B cell (primary cell): ENCODE data around the gene DENND6A. TPM values are rescaled to one million over a fixed set of nuclear protein-coding genes. Genes with fewer than 3 reads are reported as not detected.
A peak's percentile ranks its signal among the peaks of the same experiment; 100 is the strongest.

Experiments
- ATAC-seq: fragments of 200-7000 bp; cut with Tn5 transposase; one replicate; pipeline ENCODE4 v1.10.0; 2021; ENCODE audit warnings: low read depth, mild to moderate bottlenecking, moderate number of reproducible peaks, moderate library complexity
- CTCF ChIA-PET: fragments of 350-600 bp; sonication (Branson Sonifier 250); formaldehyde crosslinking; loops from one replicate; lab custom pipeline; 2021; ENCODE audit warnings: antibody characterized with exemption, inconsistent platforms; lab: Charles Lee
- POLR2A ChIA-PET: fragments of 350-600 bp; sonication (Branson Sonifier 250); formaldehyde crosslinking; loops from one replicate; lab custom pipeline; 2021; ENCODE audit warnings: antibody characterized with exemption; lab: Charles Lee
- DNase-seq: peaks from one replicate; pipeline ENCODE4 v3.0.0; 2013
- H2AFZ ChIP-seq: 2 replicates; pipeline ENCODE4 v1.6.1; 2012; ENCODE audit warnings: mild to moderate bottlenecking, low read depth, low read length; ENCODE audit not compliant: insufficient read depth, poor library complexity, severe bottlenecking
- H3K27ac ChIP-seq, 2 donors: 1 replicate in 1 of 2; 2 replicates in 1 of 2; pipeline ENCODE4 v1.5.1; 2012 to 2013; ENCODE audit warnings: low read length in 2 of 2, mild to moderate bottlenecking in 2 of 2, moderate library complexity in 1 of 2
- H3K27me3 ChIP-seq, 4 experiments: fragments of 200-600 bp in 1 of 4; sonication (generic) in 1 of 4; replicated peaks in 1 of 4; 1 replicate in 2 of 4; 2 replicates in 2 of 4; pipeline versions ENCODE4 v1.6.1 to v1.7.0; 2013 to 2016; ENCODE audit warnings: low read length in 3 of 4, mild to moderate bottlenecking in 2 of 4, mixed read lengths in 1 of 4, moderate library complexity in 1 of 4; ENCODE audit not compliant: insufficient read depth in 4 of 4, control insufficient read depth in 3 of 4; ENCODE audit errors: control extremely low read depth in 1 of 4
- H3K36me3 ChIP-seq, 2 experiments: replicated peaks in 1 of 2; 1 replicate in 1 of 2; 2 replicates in 1 of 2; pipeline versions ENCODE4 v1.6.1 to v1.7.1; 2013; ENCODE audit warnings: low read length in 1 of 2; ENCODE audit not compliant: insufficient read depth in 2 of 2, control insufficient read depth in 1 of 2; ENCODE audit errors: control extremely low read depth in 1 of 2, extremely low read depth in 1 of 2
- H3K4me1 ChIP-seq, 2 donors: fragments of 200-600 bp in 1 of 2; sonication (generic) in 1 of 2; 1 replicate in 1 of 2; 2 replicates in 1 of 2; pipeline versions ENCODE4 v1.5.1 to v1.6.1; 2013 to 2017; ENCODE audit warnings: low read length in 2 of 2; ENCODE audit not compliant: control insufficient read depth in 2 of 2, insufficient read depth in 2 of 2
- H3K4me2 ChIP-seq: replicated peaks from 2 replicates; pipeline ENCODE3; 2012; ENCODE audit warnings: mild to moderate bottlenecking, low read depth, low read length; ENCODE audit not compliant: poor library complexity, severe bottlenecking
- H3K4me3 ChIP-seq, 5 experiments: fragments of 200-600 bp in 1 of 5; sonication (generic) in 1 of 5; 1 replicate in 3 of 5; 2 replicates in 2 of 5; pipeline versions ENCODE4 v1.5.1 to v1.7.0; 2011 to 2016; ENCODE audit warnings: low read length in 4 of 5, mild to moderate bottlenecking in 4 of 5, low read depth in 2 of 5, control low read depth in 1 of 5, moderate library complexity in 1 of 5; ENCODE audit not compliant: insufficient read depth in 1 of 5; ENCODE audit errors: control extremely low read depth in 1 of 5, extremely low read depth in 1 of 5
- H3K79me2 ChIP-seq: fragments of 200-600 bp; sonication (generic); one replicate; pipeline ENCODE4 v1.6.0; 2016; ENCODE audit warnings: low read length; ENCODE audit not compliant: control insufficient read depth, insufficient read depth
- H3K9ac ChIP-seq: fragments of 200-600 bp; sonication (generic); 2 replicates; pipeline ENCODE4 v1.6.1; 2017; ENCODE audit warnings: mild to moderate bottlenecking, low read length, moderate library complexity
- H3K9me3 ChIP-seq, 3 donors: one replicate each; pipeline versions ENCODE4 v1.6.1 to v1.7.1; 2013; ENCODE audit warnings: low read length in 2 of 3; ENCODE audit not compliant: control insufficient read depth in 2 of 3, insufficient read depth in 1 of 3; ENCODE audit errors: control extremely low read depth in 1 of 3
- H4K20me1 ChIP-seq: 2 replicates; pipeline ENCODE4 v1.6.0; 2012; ENCODE audit warnings: mild to moderate bottlenecking, low read length; ENCODE audit not compliant: insufficient read depth, control insufficient read depth, poor library complexity, severe bottlenecking
- H3K27ac Mint-ChIP-seq: one replicate; pipeline ENCODE4 v1.8.0; 2021; ENCODE audit warnings: mixed read lengths
- H3K27me3 Mint-ChIP-seq: one replicate; pipeline ENCODE4 v1.8.0; 2021; ENCODE audit warnings: mixed read lengths
- H3K4me1 Mint-ChIP-seq: one replicate; pipeline ENCODE4 v1.8.0; 2021; ENCODE audit warnings: mixed read lengths
- H3K4me3 Mint-ChIP-seq: one replicate; pipeline ENCODE4 v1.8.0; 2021; ENCODE audit warnings: mixed read lengths
- H3K9me3 Mint-ChIP-seq: one replicate; pipeline ENCODE4 v1.8.0; 2022; ENCODE audit warnings: mixed read lengths; ENCODE audit not compliant: insufficient read depth
- CTCF ChIP-seq: fragments of 200-600 bp; IDR thresholded peaks from one replicate; pipeline ENCODE4 v1.8.0; 2022; ENCODE audit warnings: antibody characterized with exemption, mild to moderate bottlenecking
- EZH2 ChIP-seq: IDR thresholded peaks from 2 replicates; pipeline ENCODE4 v1.6.1; 2012; ENCODE audit warnings: borderline replicate concordance, low read depth, mild to moderate bottlenecking, moderate library complexity, low read length; ENCODE audit not compliant: insufficient read depth, poor library complexity, severe bottlenecking
- WGBS: methylation state at CpG from one replicate; pipeline ENCODE4 v1.1.5; 2013; ENCODE audit warnings: missing lambda C conversion rate; ENCODE audit not compliant: insufficient coverage; 5-methylcytosine and 5-hydroxymethylcytosine counted together
- intact Hi-C: fragments of 100-400 bp; cut with micrococcal nuclease; formaldehyde crosslinking; loops from one replicate; pipeline ENCODE4 v1.10.0; 2022
- polyA plus RNA-seq: library from polyadenylated mRNA; depleted of rRNA; stranded (reverse); fragments of >200 nt; gene quantifications from 2 replicates; pipeline ENCODE4 v1.2.3, GENCODE V29; 2012
- total RNA-seq, 2 donors: library from RNA; stranded (reverse); fragments of 120-200 nt in 1 of 2; gene quantifications; 1 replicate in 1 of 2; 2 replicates in 1 of 2; pipeline versions ENCODE4 v1.2.3 to v1.2.4, GENCODE V29; 2013 to 2022

Gene DENND6A
- total and polyA plus RNA-seq, 2 donors (not counting 1 experiment from before 2014, with no cell fraction given): 10.0 to 31.5 TPM

- H3K4me3 ChIP-seq: no peak overlapping the region
- H2AFZ ChIP-seq: no peak overlapping the region
- Mint-ChIP-seq H3K27me3 (no peaks in the 10 kb centered on the region), H3K9me3 (no peaks in the 10 kb centered on the region), H3K27ac (no peak overlapping the region), H3K4me1 (peaks cover 54% of the 10 kb centered on the region), H3K4me3 (no peak overlapping the region)
- ChIA-PET POLR2A (no interaction called here), CTCF (interaction anchor here (1.2 to 1.5 kb wide), 2 partner anchors 11 to 292 kb away, joined by 3 to 5 read pairs; no protein-coding TSS in a partner anchor)
- no peak overlapping the region for H3K27ac ChIP-seq
- ATAC-seq: no peak
- intact Hi-C loops: loop anchor here (5.0 to 10.0 kb wide), 3 partner anchors 462 to 1007 kb away; partner anchors contain the start of genes ABHD6, APPL1 and TASOR
- no peaks in the 10 kb centered on the region for H3K27me3 ChIP-seq
- H3K4me1 ChIP-seq: peaks cover 23 to 36% of the 10 kb centered on the region in 2 donors
- no peak for DNase-seq
- no peak overlapping the region for H3K9ac ChIP-seq
- peaks cover 0 to 3% of the 10 kb centered on the region in 2 experiments for H3K36me3 ChIP-seq
- WGBS: no CpG with 5 or more reads among the region's 4 CpGs
- peaks cover 53% of the 10 kb centered on the region for H4K20me1 ChIP-seq
- TF ChIP-seq CTCF (no peak), EZH2 (no peak)
- no peaks in the 10 kb centered on the region for H3K9me3 ChIP-seq
- H3K4me2 ChIP-seq: no peak overlapping the region
- peaks cover 80% of the 10 kb centered on the region for H3K79me2 ChIP-seq
Observed at GRCh38 chr3:57689367-57690053, 3.4 kb downstream of the DENND6A start.

- Mint-ChIP-seq H3K4me1 (peaks cover 53% of the 10 kb centered on the region), H3K4me3 (no peak overlapping the region), H3K9me3 (no peaks in the 10 kb centered on the region), H3K27me3 (no peaks in the 10 kb centered on the region), H3K27ac (no peak overlapping the region)
- H3K27ac ChIP-seq: peak overlapping the region in 1 of 2 donors; percentile 28
- ATAC-seq (no peak), DNase-seq (no peak)
- ChIA-PET CTCF (interaction anchor here (0.5 to 1.2 kb wide), 2 partner anchors 291 to 886 kb away, joined by 3 read pairs; partner anchors contain the start of gene ARHGEF3), POLR2A (interaction anchor here (0.7 kb wide), 1 partner anchor 14 kb away, joined by 6 read pairs; no protein-coding TSS in a partner anchor)
- H3K4me3 ChIP-seq: no peak overlapping the region
- no peak overlapping the region for H3K4me2 ChIP-seq
- no peaks in the 10 kb centered on the region for H3K9me3 ChIP-seq
- H3K79me2 ChIP-seq: peaks cover 92% of the 10 kb centered on the region
- H4K20me1 ChIP-seq: peaks cover 58% of the 10 kb centered on the region
- no peak overlapping the region for H3K9ac ChIP-seq
- intact Hi-C loops: no loop called here
- no peaks in the 10 kb centered on the region for H3K27me3 ChIP-seq
- H2AFZ ChIP-seq: no peak overlapping the region
- peaks cover 0 to 4% of the 10 kb centered on the region in 2 experiments for H3K36me3 ChIP-seq
- peaks cover 21 to 31% of the 10 kb centered on the region in 2 donors for H3K4me1 ChIP-seq
- TF ChIP-seq CTCF (no peak), EZH2 (no peak)
- WGBS: 85% methylated on average over 2 of the region's 3 CpGs
Observed at GRCh38 chr3:57688291-57688690, 4.6 kb downstream of the DENND6A start.
